ENCODE results near the gene TMEM245.

GRCh38 chr9:109050444-109050843, 69.3 kb downstream of the TMEM245 start:
- TF ChIP-seq CTCF (IDR thresholded peaks at IDR 0.05): no peak
- TF ChIP-seq POLR2A (IDR thresholded peaks at IDR 0.05): no peak
